Liver (tissue), 9 donors: ENCODE data around the gene PAK2. TPM values are rescaled to one million over a fixed set of nuclear protein-coding genes. Genes with fewer than 3 reads are reported as not detected.

Experiments used
- DNase-seq: peaks from one replicate; pipeline ENCODE4 v3.0.0-alpha.2; 2017; ENCODE audit warnings: low spot score
- H3K27ac ChIP-seq, 2 donors: one replicate each; pipeline ENCODE4 v1.7.0; 2013; ENCODE audit warnings: inconsistent platforms in 2 of 2, low read length in 2 of 2, control low read depth in 1 of 2, low read depth in 1 of 2, mild to moderate bottlenecking in 1 of 2
- H3K27me3 ChIP-seq, 4 donors: one replicate each; pipeline versions ENCODE4 v1.6.1 to v1.7.0; 2013; ENCODE audit warnings: low read length in 3 of 4, inconsistent platforms in 1 of 4, mild to moderate bottlenecking in 1 of 4, moderate library complexity in 1 of 4; ENCODE audit not compliant: control insufficient read depth in 4 of 4, insufficient read depth in 4 of 4
- H3K36me3 ChIP-seq, 4 donors: one replicate each; pipeline versions ENCODE4 v1.6.1 to v1.7.0; 2013; ENCODE audit warnings: low read length in 3 of 4, mild to moderate bottlenecking in 3 of 4, low read depth in 1 of 4, moderate library complexity in 1 of 4; ENCODE audit not compliant: control insufficient read depth in 4 of 4, insufficient read depth in 3 of 4
- H3K4me1 ChIP-seq, 4 donors: one replicate each; pipeline versions ENCODE4 v1.6.1 to v1.7.0; 2013; ENCODE audit warnings: low read length in 3 of 4, mild to moderate bottlenecking in 3 of 4, moderate library complexity in 1 of 4; ENCODE audit not compliant: control insufficient read depth in 4 of 4, insufficient read depth in 4 of 4
- H3K4me3 ChIP-seq, 3 donors: one replicate each; pipeline versions ENCODE4 v1.6.1 to v1.7.0; 2013; ENCODE audit warnings: low read length in 3 of 3, control low read depth in 1 of 3, low read depth in 1 of 3, mild to moderate bottlenecking in 1 of 3
- H3K9ac ChIP-seq, 2 donors: one replicate each; pipeline ENCODE4 v1.7.0; 2013; ENCODE audit warnings: low read length in 2 of 2, mild to moderate bottlenecking in 2 of 2, moderate library complexity in 2 of 2, control low read depth in 1 of 2, low read depth in 1 of 2
- H3K9me3 ChIP-seq, 4 donors: one replicate each; pipeline versions ENCODE4 v1.6.1 to v1.7.0; 2013; ENCODE audit warnings: low read length in 3 of 4; ENCODE audit not compliant: control insufficient read depth in 4 of 4
- EGR1 ChIP-seq, 2 donors: IDR thresholded peaks; 2 replicates each; pipeline ENCODE4 v1.6.1; 2016 to 2018; ENCODE audit warnings: antibody characterized with exemption in 2 of 2, low read depth in 2 of 2
- FOXA1 ChIP-seq: IDR thresholded peaks from 2 replicates; pipeline ENCODE4 v1.6.1; 2016; ENCODE audit warnings: antibody characterized with exemption
- FOXA2 ChIP-seq: IDR thresholded peaks from 2 replicates; pipeline ENCODE4 v1.6.1; 2016; ENCODE audit warnings: antibody characterized with exemption
- GABPA ChIP-seq, 2 donors: IDR thresholded peaks in 1 of 2; conservative IDR thresholded peaks in 1 of 2; 2 replicates each; pipeline ENCODE4 v1.6.1; 2016; ENCODE audit warnings: antibody characterized with exemption in 2 of 2, mild to moderate bottlenecking in 1 of 2, moderate library complexity in 1 of 2
- JUND ChIP-seq, 2 donors: IDR thresholded peaks; 2 replicates each; pipeline ENCODE4 v1.6.1; 2016; ENCODE audit warnings: antibody characterized with exemption in 2 of 2
- NR2F2 ChIP-seq: IDR thresholded peaks from 2 replicates; pipeline ENCODE4 v1.6.1; 2016; ENCODE audit warnings: antibody characterized with exemption
- RXRA ChIP-seq, 2 donors: IDR thresholded peaks; 2 replicates each; pipeline ENCODE4 v1.6.1; 2017 to 2018; ENCODE audit warnings: antibody characterized with exemption in 2 of 2, mild to moderate bottlenecking in 1 of 2
- SP1 ChIP-seq: IDR thresholded peaks from 2 replicates; pipeline ENCODE4 v1.6.1; 2018; ENCODE audit warnings: antibody characterized with exemption, mild to moderate bottlenecking
- YY1 ChIP-seq: IDR thresholded peaks from 2 replicates; pipeline ENCODE4 v1.6.1; 2016; ENCODE audit warnings: antibody characterized with exemption, mild to moderate bottlenecking
- WGBS: extraction: QIAGEN DNeasy Blood & Tissue Kit; methylation state at CpG from one replicate; pipeline ENCODE4 v1.1.7; 2013; 5-methylcytosine and 5-hydroxymethylcytosine counted together
- polyA plus RNA-seq, 2 donors: library from polyadenylated mRNA; stranded (reverse) in 1 of 2; unstranded in 1 of 2; fragments of 200-250 nt in 1 of 2; fragments of >200 nt in 1 of 2; fragmentation: Nextera tagmentation in 1 of 2; extraction: Ambion mirVana in 1 of 2; gene quantifications; one replicate each; pipeline versions ENCODE4 v1.2.1 to v1.2.3, GENCODE V29; 2013 to 2015
- total RNA-seq, 2 donors: library from RNA; depleted of rRNA; stranded (reverse); fragments of >200 nt; gene quantifications; one replicate each; pipeline ENCODE4 v1.2.3, GENCODE V29; 2014
- TF ChIP-seq, protein P1 (sequence below): IDR thresholded peaks from 2 replicates; pipeline ENCODE4 v1.6.1; 2016; ENCODE audit warnings: antibody characterized with exemption
- TF ChIP-seq, protein P2 (sequence below): IDR thresholded peaks from 2 replicates; pipeline ENCODE4 v1.6.1; 2016; ENCODE audit warnings: antibody characterized with exemption, mild to moderate bottlenecking
- TF ChIP-seq, protein P3 (sequence below): IDR thresholded peaks from 2 replicates; pipeline ENCODE4 v1.6.1; 2016; ENCODE audit warnings: antibody characterized with exemption
- TF ChIP-seq, protein P4 (sequence below): IDR thresholded peaks from 2 replicates; pipeline ENCODE4 v1.6.1; 2016; ENCODE audit warnings: antibody characterized with exemption
- TF ChIP-seq, protein P5 (sequence below): fragments of 150-350 bp; IDR thresholded peaks from 2 replicates; pipeline ENCODE4 v1.5.1; 2017; ENCODE audit warnings: improper control_type of control experiment, low read depth, low read length; ENCODE audit not compliant: missing input control
- donor health status: healthy.
- donor health status: healthy.
- donor health status: healthy.
- donor health status: healthy.
- donor health status: healthy.

Gene PAK2
- total and polyA plus RNA-seq, 4 donors = 16.0 to 44.3 (median 24.9) TPM

DNA sequence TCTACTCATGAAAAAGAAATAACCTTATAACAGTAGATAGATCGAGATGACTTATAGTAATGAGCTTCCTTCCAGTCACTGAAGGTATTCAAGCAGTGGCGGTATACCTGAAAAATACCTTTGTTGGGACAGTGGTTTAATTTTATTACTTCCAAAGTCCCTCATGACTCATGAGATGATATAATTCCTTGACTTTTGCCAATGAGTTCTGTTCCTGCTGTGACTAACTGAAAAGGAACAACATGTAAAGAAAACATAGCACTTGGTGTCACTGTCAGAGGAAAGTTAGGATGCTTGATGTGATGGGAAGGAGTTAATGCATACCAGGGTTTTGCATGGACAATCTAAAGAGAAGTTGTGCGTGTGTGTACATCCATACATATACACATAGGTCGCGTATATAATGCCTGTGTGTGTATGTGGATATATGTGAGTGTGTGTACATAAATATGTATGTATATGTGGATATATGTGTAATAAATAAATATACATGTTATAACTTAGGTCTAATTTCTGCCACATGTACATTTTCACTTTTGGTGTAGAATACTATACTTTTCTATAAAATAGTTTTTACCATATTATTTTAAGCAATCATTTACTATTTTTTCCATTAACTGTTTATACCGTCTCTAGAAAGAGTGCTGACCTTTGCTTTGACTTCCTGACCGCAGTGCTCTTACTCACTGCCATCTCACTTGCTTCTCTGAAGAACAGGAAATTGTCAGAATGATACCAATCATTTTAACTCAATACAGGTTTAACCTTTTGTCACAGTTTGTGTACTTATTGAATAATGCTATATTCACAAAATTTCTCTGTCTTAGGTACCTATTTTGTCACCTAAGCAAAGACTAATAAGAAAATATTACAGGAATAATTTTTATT, 12.6 kb upstream of the PAK2 start:
- Histone ChIP-seq H3K36me3 (peaks cover 0 to 4% (median 2%) of the 10 kb centered on the region in 4 donors), H3K9ac (no peak overlapping the region), H3K4me3 (no peak overlapping the region), H3K9me3 (no peaks in the 10 kb centered on the region), H3K27me3 (no peaks in the 10 kb centered on the region), H3K4me1 (no peaks in the 10 kb centered on the region), H3K27ac (no peak overlapping the region)
- no peak for DNase-seq
- 88% methylated on average over 7 of the region's 7 CpGs for WGBS
- TF ChIP-seq, protein P1, sequence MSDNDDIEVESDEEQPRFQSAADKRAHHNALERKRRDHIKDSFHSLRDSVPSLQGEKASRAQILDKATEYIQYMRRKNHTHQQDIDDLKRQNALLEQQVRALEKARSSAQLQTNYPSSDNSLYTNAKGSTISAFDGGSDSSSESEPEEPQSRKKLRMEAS = no peak
- TF ChIP-seq FOXA2 = no peak
- TF ChIP-seq, protein P2, sequence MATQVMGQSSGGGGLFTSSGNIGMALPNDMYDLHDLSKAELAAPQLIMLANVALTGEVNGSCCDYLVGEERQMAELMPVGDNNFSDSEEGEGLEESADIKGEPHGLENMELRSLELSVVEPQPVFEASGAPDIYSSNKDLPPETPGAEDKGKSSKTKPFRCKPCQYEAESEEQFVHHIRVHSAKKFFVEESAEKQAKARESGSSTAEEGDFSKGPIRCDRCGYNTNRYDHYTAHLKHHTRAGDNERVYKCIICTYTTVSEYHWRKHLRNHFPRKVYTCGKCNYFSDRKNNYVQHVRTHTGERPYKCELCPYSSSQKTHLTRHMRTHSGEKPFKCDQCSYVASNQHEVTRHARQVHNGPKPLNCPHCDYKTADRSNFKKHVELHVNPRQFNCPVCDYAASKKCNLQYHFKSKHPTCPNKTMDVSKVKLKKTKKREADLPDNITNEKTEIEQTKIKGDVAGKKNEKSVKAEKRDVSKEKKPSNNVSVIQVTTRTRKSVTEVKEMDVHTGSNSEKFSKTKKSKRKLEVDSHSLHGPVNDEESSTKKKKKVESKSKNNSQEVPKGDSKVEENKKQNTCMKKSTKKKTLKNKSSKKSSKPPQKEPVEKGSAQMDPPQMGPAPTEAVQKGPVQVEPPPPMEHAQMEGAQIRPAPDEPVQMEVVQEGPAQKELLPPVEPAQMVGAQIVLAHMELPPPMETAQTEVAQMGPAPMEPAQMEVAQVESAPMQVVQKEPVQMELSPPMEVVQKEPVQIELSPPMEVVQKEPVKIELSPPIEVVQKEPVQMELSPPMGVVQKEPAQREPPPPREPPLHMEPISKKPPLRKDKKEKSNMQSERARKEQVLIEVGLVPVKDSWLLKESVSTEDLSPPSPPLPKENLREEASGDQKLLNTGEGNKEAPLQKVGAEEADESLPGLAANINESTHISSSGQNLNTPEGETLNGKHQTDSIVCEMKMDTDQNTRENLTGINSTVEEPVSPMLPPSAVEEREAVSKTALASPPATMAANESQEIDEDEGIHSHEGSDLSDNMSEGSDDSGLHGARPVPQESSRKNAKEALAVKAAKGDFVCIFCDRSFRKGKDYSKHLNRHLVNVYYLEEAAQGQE = no peak
- TF ChIP-seq, protein P3, sequence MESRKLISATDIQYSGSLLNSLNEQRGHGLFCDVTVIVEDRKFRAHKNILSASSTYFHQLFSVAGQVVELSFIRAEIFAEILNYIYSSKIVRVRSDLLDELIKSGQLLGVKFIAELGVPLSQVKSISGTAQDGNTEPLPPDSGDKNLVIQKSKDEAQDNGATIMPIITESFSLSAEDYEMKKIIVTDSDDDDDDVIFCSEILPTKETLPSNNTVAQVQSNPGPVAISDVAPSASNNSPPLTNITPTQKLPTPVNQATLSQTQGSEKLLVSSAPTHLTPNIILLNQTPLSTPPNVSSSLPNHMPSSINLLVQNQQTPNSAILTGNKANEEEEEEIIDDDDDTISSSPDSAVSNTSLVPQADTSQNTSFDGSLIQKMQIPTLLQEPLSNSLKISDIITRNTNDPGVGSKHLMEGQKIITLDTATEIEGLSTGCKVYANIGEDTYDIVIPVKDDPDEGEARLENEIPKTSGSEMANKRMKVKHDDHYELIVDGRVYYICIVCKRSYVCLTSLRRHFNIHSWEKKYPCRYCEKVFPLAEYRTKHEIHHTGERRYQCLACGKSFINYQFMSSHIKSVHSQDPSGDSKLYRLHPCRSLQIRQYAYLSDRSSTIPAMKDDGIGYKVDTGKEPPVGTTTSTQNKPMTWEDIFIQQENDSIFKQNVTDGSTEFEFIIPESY = no peak
- no peak for TF ChIP-seq SP1
- no peak for TF ChIP-seq JUND (IDR thresholded peaks at IDR 0.05)
- TF ChIP-seq, protein P4, sequence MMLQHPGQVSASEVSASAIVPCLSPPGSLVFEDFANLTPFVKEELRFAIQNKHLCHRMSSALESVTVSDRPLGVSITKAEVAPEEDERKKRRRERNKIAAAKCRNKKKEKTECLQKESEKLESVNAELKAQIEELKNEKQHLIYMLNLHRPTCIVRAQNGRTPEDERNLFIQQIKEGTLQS = no peak
- TF ChIP-seq, protein P5, sequence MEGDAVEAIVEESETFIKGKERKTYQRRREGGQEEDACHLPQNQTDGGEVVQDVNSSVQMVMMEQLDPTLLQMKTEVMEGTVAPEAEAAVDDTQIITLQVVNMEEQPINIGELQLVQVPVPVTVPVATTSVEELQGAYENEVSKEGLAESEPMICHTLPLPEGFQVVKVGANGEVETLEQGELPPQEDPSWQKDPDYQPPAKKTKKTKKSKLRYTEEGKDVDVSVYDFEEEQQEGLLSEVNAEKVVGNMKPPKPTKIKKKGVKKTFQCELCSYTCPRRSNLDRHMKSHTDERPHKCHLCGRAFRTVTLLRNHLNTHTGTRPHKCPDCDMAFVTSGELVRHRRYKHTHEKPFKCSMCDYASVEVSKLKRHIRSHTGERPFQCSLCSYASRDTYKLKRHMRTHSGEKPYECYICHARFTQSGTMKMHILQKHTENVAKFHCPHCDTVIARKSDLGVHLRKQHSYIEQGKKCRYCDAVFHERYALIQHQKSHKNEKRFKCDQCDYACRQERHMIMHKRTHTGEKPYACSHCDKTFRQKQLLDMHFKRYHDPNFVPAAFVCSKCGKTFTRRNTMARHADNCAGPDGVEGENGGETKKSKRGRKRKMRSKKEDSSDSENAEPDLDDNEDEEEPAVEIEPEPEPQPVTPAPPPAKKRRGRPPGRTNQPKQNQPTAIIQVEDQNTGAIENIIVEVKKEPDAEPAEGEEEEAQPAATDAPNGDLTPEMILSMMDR = no peak

DNA sequence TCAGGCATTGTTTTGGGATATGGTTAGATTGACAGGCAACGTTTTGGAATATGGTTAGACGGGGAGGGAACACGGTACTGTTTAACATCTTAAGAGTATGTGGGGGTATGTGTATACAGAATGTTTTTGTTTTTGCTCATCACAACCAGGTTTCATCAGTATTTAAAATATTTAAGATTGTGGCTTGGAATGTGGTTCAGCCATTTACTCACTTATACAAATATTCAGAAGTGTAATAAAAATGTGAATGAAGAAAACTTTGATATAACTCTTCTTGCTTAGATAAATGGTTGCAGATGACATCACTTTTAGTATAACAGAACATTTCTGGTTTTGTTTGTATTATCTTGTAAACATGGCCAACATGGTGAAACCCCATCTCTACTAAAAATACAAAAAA, 3.9 kb upstream of the PAK2 start:
- peaks cover 0 to 4% (median 2%) of the 10 kb centered on the region in 4 donors for H3K4me1 ChIP-seq
- no peaks in the 10 kb centered on the region for H3K9me3 ChIP-seq
- DNase-seq = no peak
- H3K36me3 ChIP-seq = peaks cover 0 to 3% (median 0%) of the 10 kb centered on the region in 4 donors
- WGBS = 94% methylated on average over 3 of the region's 3 CpGs
- no peak overlapping the region for H3K4me3 ChIP-seq
- H3K27ac ChIP-seq = no peak overlapping the region
- no peaks in the 10 kb centered on the region for H3K27me3 ChIP-seq
- no peak overlapping the region for H3K9ac ChIP-seq
- TF ChIP-seq, protein P3 = no peak
- TF ChIP-seq RXRA (IDR thresholded peaks at IDR 0.05) (no peak), GABPA (IDR thresholded peaks at IDR 0.05 in 1 of 2, conservative IDR thresholded peaks at IDR 0.05 in 1 of 2) (no peak), SP1 (no peak), FOXA1 (no peak), FOXA2 (no peak), EGR1 (IDR thresholded peaks at IDR 0.05; ENCODE audit: low read depth in 2 of 2) (no peak), YY1 (no peak), NR2F2 (no peak)
- TF ChIP-seq, protein P2 = no peak
